Kidney (tissue), 14 donors: ENCODE data around the gene PPARA. TPM values are rescaled to one million over a fixed set of nuclear protein-coding genes. Genes with fewer than 3 reads are reported as not detected.

ENCODE experiments used
- DNase-seq, 5 donors: peaks; one replicate each; pipeline ENCODE4 v3.0.0-alpha.2; 2013 to 2020
- FAIRE-seq: peaks from 2 replicates; lab custom pipeline; 2012; peaks lifted over from hg19 to GRCh38; lab: Jason Lieb, UNC
- H3K27ac ChIP-seq, 2 donors: one replicate each; pipeline ENCODE4 v1.7.0; 2013; ENCODE audit warnings: low read depth in 2 of 2, low read length in 2 of 2, inconsistent platforms in 1 of 2
- H3K27me3 ChIP-seq: one replicate; pipeline ENCODE4 v1.7.1; 2013; ENCODE audit warnings: low read length, inconsistent platforms; ENCODE audit not compliant: control insufficient read depth, insufficient read depth
- H3K36me3 ChIP-seq, 3 donors: one replicate each; pipeline versions ENCODE4 v1.7.0 to v1.7.1; 2013; ENCODE audit warnings: low read length in 3 of 3, control low read depth in 1 of 3, inconsistent platforms in 1 of 3; ENCODE audit not compliant: insufficient read depth in 3 of 3, control insufficient read depth in 2 of 3
- H3K4me1 ChIP-seq, 3 donors: one replicate each; pipeline versions ENCODE4 v1.7.0 to v1.7.1; 2013; ENCODE audit warnings: low read length in 3 of 3, inconsistent platforms in 1 of 3, low read depth in 1 of 3; ENCODE audit not compliant: control insufficient read depth in 2 of 3, insufficient read depth in 2 of 3
- H3K4me3 ChIP-seq, 3 donors: one replicate each; pipeline versions ENCODE4 v1.7.0 to v1.8.1; 2013; ENCODE audit warnings: low read length in 3 of 3, control low read depth in 1 of 3, inconsistent platforms in 1 of 3
- H3K9ac ChIP-seq, 3 donors: one replicate each; pipeline versions ENCODE4 v1.7.0 to v1.7.1; 2013; ENCODE audit warnings: low read length in 3 of 3, control low read depth in 1 of 3, inconsistent platforms in 1 of 3
- H3K9me3 ChIP-seq, 3 donors: one replicate each; pipeline versions ENCODE4 v1.7.0 to v1.7.1; 2013; ENCODE audit warnings: low read length in 3 of 3, control low read depth in 1 of 3, inconsistent platforms in 1 of 3; ENCODE audit not compliant: control insufficient read depth in 2 of 3, insufficient read depth in 1 of 3
- CTCF ChIP-seq: IDR thresholded peaks from 3 replicates; pipeline ENCODE4 v1.5.1; 2012; ENCODE audit warnings: mild to moderate bottlenecking, moderate library complexity, borderline replicate concordance; ENCODE audit not compliant: insufficient read depth; ENCODE audit errors: extremely low read depth
- intact Hi-C: fragments of 100-400 bp; cut with DNase I; formaldehyde crosslinking; loops from one replicate; pipeline ENCODE4 v1.11.1; 2022
- polyA plus RNA-seq: library from polyadenylated mRNA; stranded (reverse); fragments of 350-450 nt; fragmentation: Illumina TruSeq; extraction: RNeasy Lipid Tissue Mini Kit (QIAGEN cat#74804); gene quantifications from one replicate; pipeline ENCODE4 v1.2.3, GENCODE V29; 2014; ENCODE audit warnings: low read depth, low replicate concordance; ENCODE audit not compliant: insufficient read depth
- total RNA-seq: library from RNA; stranded (reverse); fragmentation: NEBNext Ultra II Directional; extraction: Animal tissue kit (Norgen Biotek cat#: 25700); gene quantifications from one replicate; pipeline ENCODE4 v1.2.1, GENCODE V29; 2021
- donor health status: control.
- donor health status: control.
- donor health status: control.
- donor health status: control.
- donor health status: control.
- donor health status: DM: yes; HTN: yes; CAD: no.
- donor health status: Normal renal cell carcinoma (clear cell type).

Gene PPARA
- total and polyA plus RNA-seq, 2 donors from 2014 or later = 15.8 to 36.8 TPM

GRCh38 chr22:46125816-46126765, 24.2 kb upstream of the PPARA start:
- no peak for TF ChIP-seq CTCF
- FAIRE-seq = no peak
- intact Hi-C loops = no loop called here
- H3K36me3 ChIP-seq = no peaks in the 10 kb centered on the region
- H3K27ac ChIP-seq = no peak overlapping the region
- H3K4me3 ChIP-seq = no peak overlapping the region
- no peak for DNase-seq
- no peaks in the 10 kb centered on the region for H3K27me3 ChIP-seq
- H3K4me1 ChIP-seq = peaks cover 0 to 13% (median 0%) of the 10 kb centered on the region in 3 donors
- H3K9me3 ChIP-seq = no peaks in the 10 kb centered on the region
- H3K9ac ChIP-seq = no peak overlapping the region

GRCh38 chr22:46126853-46127385, 23.4 kb upstream of the PPARA start:
- H3K9ac ChIP-seq = no peak overlapping the region
- FAIRE-seq = no peak
- intact Hi-C loops = no loop called here
- H3K4me3 ChIP-seq = no peak overlapping the region
- H3K9me3 ChIP-seq = no peaks in the 10 kb centered on the region
- peaks cover 0 to 13% (median 0%) of the 10 kb centered on the region in 3 donors for H3K4me1 ChIP-seq
- H3K27me3 ChIP-seq = no peaks in the 10 kb centered on the region
- no peak overlapping the region for H3K27ac ChIP-seq
- no peaks in the 10 kb centered on the region for H3K36me3 ChIP-seq
- no peak for TF ChIP-seq CTCF
- no peak for DNase-seq

- Histone ChIP-seq H3K4me3 (no peak overlapping the region), H3K27me3 (no peaks in the 10 kb centered on the region), H3K9ac (no peak overlapping the region), H3K4me1 (peaks cover 0 to 13% (median 0%) of the 10 kb centered on the region in 3 donors), H3K27ac (no peak overlapping the region), H3K36me3 (no peaks in the 10 kb centered on the region), H3K9me3 (no peaks in the 10 kb centered on the region)
- DNase-seq (no peak), FAIRE-seq (no peak)
- no peak for TF ChIP-seq CTCF
- intact Hi-C loops = no loop called here
Measured at GRCh38 chr22:46127556-46127955, 22.8 kb upstream of the PPARA start.
